Hepatocyte (in vitro differentiated cells): ENCODE results near the gene MMP15. TPM values are rescaled to one million over a fixed set of nuclear protein-coding genes. Genes with fewer than 3 reads are reported as not detected.
"Not testable (repeated sequence)": the region's sequence is repeated elsewhere in the genome, so short reads cannot be mapped to it uniquely, and the experiment has no call there.

Source experiments
- DNase-seq: peaks from one replicate; pipeline ENCODE4 v3.0.0-alpha.2; 2016; ENCODE audit warnings: low spot score
- H2AFZ ChIP-seq: fragments of 200-600 bp; sonication (generic); 2 replicates; pipeline ENCODE4 v1.6.0; 2016; ENCODE audit warnings: antibody characterized with exemption, mild to moderate bottlenecking
- H3K27ac ChIP-seq: fragments of 200-600 bp; sonication (generic); 2 replicates; pipeline ENCODE4 v1.5.1; 2016; ENCODE audit warnings: mild to moderate bottlenecking
- H3K27me3 ChIP-seq: fragments of 200-600 bp; sonication (generic); 2 replicates; pipeline ENCODE4 v1.6.1; 2016
- H3K36me3 ChIP-seq: fragments of 200-600 bp; sonication (generic); replicated peaks from 2 replicates; pipeline ENCODE4 v1.5.1; 2016; ENCODE audit warnings: low read depth; ENCODE audit not compliant: insufficient read depth
- H3K4me1 ChIP-seq: fragments of 200-600 bp; sonication (generic); 2 replicates; pipeline ENCODE4 v1.5.1; 2016; ENCODE audit warnings: mild to moderate bottlenecking, moderate library complexity; ENCODE audit not compliant: insufficient read depth
- H3K4me2 ChIP-seq: fragments of 200-600 bp; sonication (generic); 2 replicates; pipeline ENCODE4 v1.6.0; 2016
- H3K4me3 ChIP-seq: fragments of 200-600 bp; sonication (generic); 2 replicates; pipeline ENCODE4 v1.5.1; 2016; ENCODE audit warnings: mild to moderate bottlenecking
- H3K79me2 ChIP-seq: fragments of 200-600 bp; sonication (generic); 2 replicates; pipeline ENCODE4 v1.6.0; 2017; ENCODE audit warnings: mild to moderate bottlenecking
- H3K9me2 ChIP-seq: fragments of 200-600 bp; sonication (generic); replicated peaks from 2 replicates; pipeline ENCODE4 v1.6.0; 2017; ENCODE audit warnings: mild to moderate bottlenecking; ENCODE audit not compliant: insufficient read depth
- H3K9me3 ChIP-seq: fragments of 200-600 bp; sonication (generic); 2 replicates; pipeline ENCODE4 v1.5.1; 2016; ENCODE audit warnings: low read depth, mild to moderate bottlenecking
- H4K20me1 ChIP-seq: fragments of 200-600 bp; sonication (generic); 2 replicates; pipeline ENCODE4 v1.6.0; 2016; ENCODE audit warnings: mild to moderate bottlenecking; ENCODE audit not compliant: insufficient read depth, poor library complexity, severe bottlenecking
- CTCF ChIP-seq: fragments of 200-600 bp; sonication (generic); IDR thresholded peaks from 2 replicates; pipeline ENCODE4 v1.5.1; 2016; ENCODE audit warnings: antibody characterized with exemption, mild to moderate bottlenecking; ENCODE audit not compliant: poor library complexity
- EZH2 ChIP-seq: fragments of 200-600 bp; sonication (generic); IDR thresholded peaks from 2 replicates; pipeline ENCODE4 v1.6.1; 2016; ENCODE audit warnings: antibody characterized with exemption, mild to moderate bottlenecking, borderline replicate concordance
- EZH2phosphoT487 ChIP-seq: fragments of 200-600 bp; sonication (generic); IDR thresholded peaks from one replicate; pipeline ENCODE4 v1.6.1; 2018; ENCODE audit warnings: antibody characterized with exemption, mild to moderate bottlenecking, low read depth, moderate library complexity; ENCODE audit not compliant: unreplicated experiment, severe bottlenecking
- WGBS: methylation state at CpG from one replicate; pipeline ENCODE4 v1.1.6; 2016; ENCODE audit warnings: low lambda C conversion rate; ENCODE audit errors: missing lambda C conversion rate; 5-methylcytosine and 5-hydroxymethylcytosine counted together
- polyA plus RNA-seq: library from polyadenylated mRNA; unstranded; fragments of >200 nt; fragmentation: Nextera tagmentation; extraction: Ambion mirVana; gene quantifications from 2 replicates; pipeline ENCODE4 v1.2.1, GENCODE V29; 2016
- total RNA-seq: library from RNA; depleted of rRNA; stranded (reverse); fragments of >200 nt; gene quantifications from 2 replicates; pipeline ENCODE4 v1.2.3, GENCODE V29; 2014

The MMP15 gene
- total and polyA plus RNA-seq, 2 experiments from 2014 or later: 39.0 to 56.1 TPM

- H4K20me1 ChIP-seq: no peaks in the 10 kb centered on the region
- no peak overlapping the region for H3K4me2 ChIP-seq
- no peak overlapping the region for H2AFZ ChIP-seq
- no peaks in the 10 kb centered on the region for H3K36me3 ChIP-seq
- no peak for DNase-seq
- no peaks in the 10 kb centered on the region for H3K79me2 ChIP-seq
- no peaks in the 10 kb centered on the region for H3K9me2 ChIP-seq
- no peak overlapping the region for H3K27ac ChIP-seq
- 96% methylated on average over 23 of the region's 23 CpGs for WGBS
- no peaks in the 10 kb centered on the region for H3K9me3 ChIP-seq
- H3K27me3 ChIP-seq: no peaks in the 10 kb centered on the region
- no peak overlapping the region for H3K4me3 ChIP-seq
- no peak for TF ChIP-seq EZH2phosphoT487
- no peak for TF ChIP-seq EZH2
- no peak for TF ChIP-seq CTCF
- no peaks in the 10 kb centered on the region for H3K4me1 ChIP-seq
These were observed 61.8 kb downstream of the MMP15 start for GRCh38 chr16:58087209-58087913.

- TF ChIP-seq EZH2: no peak
- TF ChIP-seq EZH2phosphoT487: no peak
- TF ChIP-seq CTCF: no peak
- Histone ChIP-seq H3K4me2 (no peak overlapping the region), H3K9me3 (no peaks in the 10 kb centered on the region), H3K4me3 (no peak overlapping the region), H3K79me2 (no peaks in the 10 kb centered on the region), H3K27ac (no peak overlapping the region), H3K27me3 (no peaks in the 10 kb centered on the region), H3K36me3 (no peaks in the 10 kb centered on the region), H2AFZ (no peak overlapping the region), H4K20me1 (no peaks in the 10 kb centered on the region), H3K9me2 (no peaks in the 10 kb centered on the region), H3K4me1 (no peaks in the 10 kb centered on the region)
- 86% methylated on average over 8 of the region's 9 CpGs for WGBS
- DNase-seq: no peak
These were observed 62.5 kb downstream of the MMP15 start for GRCh38 chr16:58088091-58088490.

- H3K27ac ChIP-seq, H3K4me2 ChIP-seq, H3K9me2 ChIP-seq, H3K36me3 ChIP-seq, H3K27me3 ChIP-seq, H3K4me1 ChIP-seq, H3K9me3 ChIP-seq, H4K20me1 ChIP-seq, H3K79me2 ChIP-seq, H3K4me3 ChIP-seq, H2AFZ ChIP-seq, DNase-seq: not testable (repeated sequence)
- 91% methylated on average over 3 of the region's 3 CpGs for WGBS
These were observed 64.8 kb downstream of the MMP15 start for GRCh38 chr16:58090396-58090795.

GRCh38 chr16:58094026-58094425, 68.5 kb downstream of the MMP15 start:
- no peak for TF ChIP-seq CTCF
- no peak for TF ChIP-seq EZH2
- no peak for TF ChIP-seq EZH2phosphoT487
- Histone ChIP-seq H3K79me2 (no peaks in the 10 kb centered on the region), H3K4me2 (no peak overlapping the region), H3K4me1 (no peaks in the 10 kb centered on the region), H3K9me2 (no peaks in the 10 kb centered on the region), H3K27ac (no peak overlapping the region), H3K4me3 (no peak overlapping the region), H3K36me3 (no peaks in the 10 kb centered on the region), H3K27me3 (no peaks in the 10 kb centered on the region), H3K9me3 (no peaks in the 10 kb centered on the region), H2AFZ (no peak overlapping the region), H4K20me1 (no peaks in the 10 kb centered on the region)
- WGBS: 95% methylated on average over 5 of the region's 5 CpGs
- DNase-seq: no peak
